ENCODE results near the gene AOC2. TPM values are rescaled to one million over a fixed set of nuclear protein-coding genes. Genes with fewer than 3 reads are reported as not detected.
A peak's percentile ranks its signal among the peaks of the same experiment; 100 is the strongest.

The AOC2 gene
- total and polyA plus RNA-seq, 2 of the 13 experiments (the other 11 are each of a cell fraction or from before 2014, with no cell fraction given) = 1.2 to 3.3 TPM

GRCh38 chr17:42798383-42799380, 45.7 kb upstream of the AOC2 start, which contains the start of the genes CNTD1 and COA3 (continued):
- TF ChIP-seq DBP (CRISPR knock-in tag; IDR thresholded peaks at IDR 0.05; ENCODE audit: not compliant biosample characterization) (peak; percentile 52), ZMAT5 (CRISPR knock-in tag; IDR thresholded peaks at IDR 0.05; ENCODE audit: borderline replicate concordance, low read depth) (no peak), ZFY (CRISPR knock-in tag; IDR thresholded peaks at IDR 0.05) (peak; percentile 99), RBM22 (optimal IDR thresholded peaks at IDR 0.05; ENCODE audit: low read length) (no peak), ZBTB2 (CRISPR knock-in tag; IDR thresholded peaks at IDR 0.05; ENCODE audit: low read depth) (peak; percentile 60; the same call in 1 of the 2 replicates), ZNF468 (CRISPR knock-in tag; IDR thresholded peaks at IDR 0.05) (no peak), ZBTB21 (CRISPR knock-in tag; IDR thresholded peaks at IDR 0.05) (no peak; the same call in none of the 2 replicates), MTF1 (CRISPR knock-in tag; IDR thresholded peaks at IDR 0.05) (no peak), MIXL1 (CRISPR knock-in tag; IDR thresholded peaks at IDR 0.05) (peak; percentile 73; the same call in 1 of the 2 replicates), ZNF614 (CRISPR knock-in tag; IDR thresholded peaks at IDR 0.05; ENCODE audit: borderline replicate concordance) (no peak; the same call in 1 of the 2 replicates), SP1 (IDR thresholded peaks at IDR 0.05) (no peak), SP1 (CRISPR knock-in tag; IDR thresholded peaks at IDR 0.05) (peak; percentile 45; the same call in 1 of the 2 replicates), ZNF326 (CRISPR knock-in tag; IDR thresholded peaks at IDR 0.05; ENCODE audit: borderline replicate concordance) (0 out of 2 replicates have a peak, but pooled peaks have one; percentile 14), ZNF883 (CRISPR knock-in tag; IDR thresholded peaks at IDR 0.05; ENCODE audit: not compliant biosample characterization) (peak; percentile 96), KLF13 (CRISPR knock-in tag; IDR thresholded peaks at IDR 0.05) (peak; percentile 74; the same call in 1 of the 2 replicates), KDM1A (CRISPR knock-in tag; IDR thresholded peaks at IDR 0.05) (peak; percentile 46), NRL (CRISPR knock-in tag; IDR thresholded peaks at IDR 0.05; ENCODE audit: borderline replicate concordance) (peak; percentile 85), FLYWCH1 (CRISPR knock-in tag; IDR thresholded peaks at IDR 0.05) (no peak), PRPF4 (IDR thresholded peaks at IDR 0.05; ENCODE audit: low read depth, low read length, poor library complexity, severe bottlenecking) (no peak), ZC3H4 (CRISPR knock-in tag; IDR thresholded peaks at IDR 0.05; ENCODE audit: borderline replicate concordance) (no peak; the same call in 1 of the 2 replicates), ATF4 (CRISPR knock-in tag; IDR thresholded peaks at IDR 0.05) (peak in 1 of 2 experiments; percentile 89; a peak in 2 of 4 replicates), ZNF263 (CRISPR knock-in tag; IDR thresholded peaks at IDR 0.05) (peak; percentile 30; the same call in 1 of the 2 replicates), KLF9 (CRISPR knock-in tag; IDR thresholded peaks at IDR 0.05; ENCODE audit: low read depth) (peak; percentile 89; the same call in 1 of the 2 replicates), ZNF557 (CRISPR knock-in tag; IDR thresholded peaks at IDR 0.05) (no peak; the same call in 1 of the 2 replicates), MXD3 (CRISPR knock-in tag; IDR thresholded peaks at IDR 0.05) (peak; percentile 85), NR3C1 (CRISPR knock-in tag; IDR thresholded peaks at IDR 0.05) (no peak), ARID2 (CRISPR knock-in tag; IDR thresholded peaks at IDR 0.05; ENCODE audit: borderline replicate concordance) (peak; percentile 87; the same call in 1 of the 2 replicates)

Measured in HepG2 (cell line).